Aorta (tissue), 5 donors: ENCODE results near the gene RAB3A. TPM values are rescaled to one million over a fixed set of nuclear protein-coding genes. Genes with fewer than 3 reads are reported as not detected.

Experiments used
- ATAC-seq: fragments of 200-7000 bp; cut with Tn5 transposase; one replicate; pipeline ENCODE4 v1.9.1; 2022; ENCODE audit warnings: moderate library complexity; ENCODE audit not compliant: low FRiP score
- DNase-seq, 2 donors: peaks; one replicate each; pipeline ENCODE4 v3.0.0-alpha.2; 2020
- H3K27ac ChIP-seq, 2 donors: one replicate each; pipeline ENCODE4 v1.5.1; 2013; ENCODE audit warnings: low read length in 2 of 2, mild to moderate bottlenecking in 2 of 2, moderate library complexity in 2 of 2, control low read depth in 1 of 2, inconsistent platforms in 1 of 2, low read depth in 1 of 2
- H3K27me3 ChIP-seq, 2 donors: one replicate each; pipeline ENCODE4 v1.6.1; 2013; ENCODE audit warnings: control low read depth in 1 of 2, low read length in 1 of 2, mild to moderate bottlenecking in 1 of 2, moderate library complexity in 1 of 2; ENCODE audit not compliant: insufficient read depth in 2 of 2, control insufficient read depth in 1 of 2
- H3K36me3 ChIP-seq, 2 donors: one replicate each; pipeline ENCODE4 v1.6.1; 2013; ENCODE audit warnings: control low read depth in 1 of 2, low read length in 1 of 2, mild to moderate bottlenecking in 1 of 2; ENCODE audit not compliant: insufficient read depth in 2 of 2, control insufficient read depth in 1 of 2
- H3K4me1 ChIP-seq, 2 donors: one replicate each; pipeline ENCODE4 v1.6.1; 2013; ENCODE audit warnings: low read length in 2 of 2, control low read depth in 1 of 2, mild to moderate bottlenecking in 1 of 2, moderate library complexity in 1 of 2; ENCODE audit not compliant: insufficient read depth in 2 of 2, control insufficient read depth in 1 of 2
- H3K4me3 ChIP-seq, 2 donors: one replicate each; pipeline ENCODE4 v1.5.1; 2013; ENCODE audit warnings: low read length in 2 of 2, control low read depth in 1 of 2, mild to moderate bottlenecking in 1 of 2
- H3K9me3 ChIP-seq: one replicate; pipeline ENCODE4 v1.6.1; 2013; ENCODE audit warnings: mild to moderate bottlenecking, low read length; ENCODE audit not compliant: control insufficient read depth
- WGBS, 2 donors: extraction: QIAGEN DNeasy Blood & Tissue Kit; methylation state at CpG; one replicate each; pipeline ENCODE4 v1.1.7; 2013; 5-methylcytosine and 5-hydroxymethylcytosine counted together
- intact Hi-C, 2 donors: fragments of 100-400 bp; cut with DNase I; formaldehyde crosslinking; loops; one replicate each; pipeline versions ENCODE4 v1.14.2 to v1.15.0; 2022
- long read RNA-seq, 2 donors: library from polyadenylated mRNA; unstranded; transcript quantifications; one replicate each; pipeline ENCODE4 v2.0.0, GENCODE V29; 2020 to 2021
- polyA plus RNA-seq, 2 donors: library from polyadenylated mRNA; stranded (reverse); fragments of 200-250 nt; gene quantifications; one replicate each; pipeline ENCODE4 v1.2.3, GENCODE V29; 2013
- total RNA-seq, 2 donors: library from RNA; stranded (reverse); fragmentation: NEBNext Ultra II Directional; extraction: Animal tissue kit (Norgen Biotek cat#: 25700); gene quantifications; one replicate each; pipeline ENCODE4 v1.2.1, GENCODE V29; 2021
- donor health status: healthy with polysubstance abuse.
- donor health status: Bipolar disorder and iron deficiency.
- donor health status: DM: no; HTN: no; CAD: no.
- donor health status: DM: no; HTN: no; CAD: no.
- donor health status: DM: yes; HTN: yes; CAD: no.

Gene RAB3A, protein sequence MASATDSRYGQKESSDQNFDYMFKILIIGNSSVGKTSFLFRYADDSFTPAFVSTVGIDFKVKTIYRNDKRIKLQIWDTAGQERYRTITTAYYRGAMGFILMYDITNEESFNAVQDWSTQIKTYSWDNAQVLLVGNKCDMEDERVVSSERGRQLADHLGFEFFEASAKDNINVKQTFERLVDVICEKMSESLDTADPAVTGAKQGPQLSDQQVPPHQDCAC
- 1 to 10 TPM; 3.4 to 3.8 TPM for total RNA-seq
- polyA plus RNA-seq = 1 to 10 TPM; 2.1 to 2.6 TPM
- long read RNA-seq, donor 1 = 0 reads
- long read RNA-seq, donor 2 = 0 reads

GRCh38 chr19:18203863-18204393 lies at the start of gene RAB3A:
Gene RAB3A (minus strand): TSS chr19:18204042. CDS start chr19:18202740, 1,302 bp downstream.
- DNase-seq = peak; percentile 100
- intact Hi-C loops = loop anchor here in 1 of 2 donors (1.0 to 10.0 kb wide), 2 partner anchors 11 to 211 kb away; partner anchors contain the start of genes MPV17L2 and SSBP4
- 0 to 1% methylated on average over 45 to 50 of the region's 50 CpGs for WGBS, 2 donors
- no peaks in the 10 kb centered on the region for H3K36me3 ChIP-seq
- peak within 1 kb of the TSS; percentile 41 to 66 for H3K4me3 ChIP-seq
- H3K27ac ChIP-seq = peak within 1 kb of the TSS; percentile 72 to 87
- no peaks in the 10 kb centered on the region for H3K9me3 ChIP-seq
- H3K27me3 ChIP-seq = no peaks in the 10 kb centered on the region
- peaks cover 0 to 3% of the 10 kb centered on the region in 2 donors for H3K4me1 ChIP-seq
- peak; percentile 98 for ATAC-seq

DNA sequence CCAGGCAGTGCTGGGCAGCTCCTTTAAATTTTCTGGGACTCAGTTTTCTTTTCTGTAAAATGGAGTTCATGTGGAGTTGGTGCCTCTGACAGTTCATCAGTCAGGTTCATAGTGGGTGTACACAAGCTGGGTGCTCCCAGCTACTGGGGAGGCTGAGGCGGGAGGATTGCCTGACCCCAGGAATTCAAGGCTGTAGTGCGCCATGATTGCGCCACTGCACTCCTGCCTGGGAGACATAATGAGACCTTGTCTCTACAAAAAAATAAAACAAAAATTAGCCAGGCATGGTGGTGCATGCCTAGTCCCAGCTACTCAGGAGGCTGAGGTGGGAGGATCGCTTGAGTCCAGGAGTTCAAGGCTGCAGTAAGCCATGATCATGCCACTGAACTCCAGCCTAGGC lies 49.3 kb upstream of the RAB3A start:
- peaks cover 0 to 4% of the 10 kb centered on the region in 2 donors for H3K36me3 ChIP-seq
- ATAC-seq (no peak), DNase-seq (no peak)
- H3K4me1 ChIP-seq = no peaks in the 10 kb centered on the region
- no peak overlapping the region for H3K4me3 ChIP-seq
- no peaks in the 10 kb centered on the region for H3K27me3 ChIP-seq
- WGBS, 2 donors = 86% methylated on average over 4 of the region's 4 CpGs
- intact Hi-C loops = loop anchor here (5.0 to 10.0 kb wide), 3 partner anchors 46 to 162 kb away; partner anchors contain the start of genes MPV17L2 (in 2 of the 2) and SSBP4 (in 1 of the 2)
- H3K27ac ChIP-seq = no peak overlapping the region
- H3K9me3 ChIP-seq = no peaks in the 10 kb centered on the region

- Histone ChIP-seq H3K4me3 (no peak overlapping the region), H3K36me3 (peaks cover 0 to 1% of the 10 kb centered on the region in 2 donors), H3K27me3 (no peaks in the 10 kb centered on the region), H3K4me1 (no peaks in the 10 kb centered on the region), H3K27ac (no peak overlapping the region), H3K9me3 (no peaks in the 10 kb centered on the region)
- DNase-seq (no peak), ATAC-seq (no peak)
- WGBS, 2 donors = 73 to 77% methylated on average over 7 of the region's 7 CpGs
- intact Hi-C loops = loop anchor here (5.0 to 10.0 kb wide), 3 partner anchors 45 to 162 kb away; partner anchors contain the start of genes MPV17L2 (in 2 of the 2) and SSBP4 (in 1 of the 2)
These were observed 48.5 kb upstream of the RAB3A start for GRCh38 chr19:18252370-18252717.

DNA sequence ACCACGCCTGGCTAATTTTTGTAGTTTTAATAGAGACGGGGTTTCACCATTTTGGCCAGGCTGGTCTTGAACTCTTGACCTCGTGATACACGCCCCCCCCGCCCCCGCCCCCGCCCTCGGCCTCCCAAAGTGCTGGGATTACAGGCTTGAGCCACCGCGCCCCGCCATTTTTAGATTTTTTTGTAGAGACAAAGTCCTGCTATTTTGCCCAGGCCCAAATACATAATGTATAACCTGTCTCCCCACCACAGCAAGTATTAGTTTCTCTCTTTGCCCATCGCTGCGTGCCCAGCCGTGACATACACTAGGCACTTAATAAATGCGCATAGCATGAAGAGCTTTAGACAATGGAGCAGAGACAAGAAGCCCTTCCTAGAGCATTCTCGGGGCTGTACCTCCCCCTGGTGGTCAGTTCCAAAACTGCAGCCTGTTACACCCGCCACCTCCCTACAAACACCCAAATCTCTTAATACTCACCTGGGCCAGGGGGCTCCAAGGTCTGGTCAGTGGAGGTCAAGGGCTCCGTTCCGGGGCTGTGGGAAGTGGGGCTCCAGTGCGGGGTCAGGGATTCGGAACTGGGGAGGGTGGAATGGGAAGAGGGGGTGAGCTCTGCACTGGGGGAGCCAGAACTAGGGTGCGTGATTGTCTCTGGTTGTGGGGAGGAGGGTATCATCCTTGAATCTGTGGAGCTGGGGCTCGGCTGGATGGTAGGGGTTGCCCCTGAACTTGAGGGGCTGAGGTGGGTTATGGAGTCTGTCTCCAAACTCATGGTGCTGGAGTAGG lies 47.9 kb upstream of the RAB3A start:
- WGBS, 2 donors = 20% methylated on average over 23 of the region's 23 CpGs
- no peaks in the 10 kb centered on the region for H3K27me3 ChIP-seq
- intact Hi-C loops = loop anchor here (5.0 to 10.0 kb wide), 3 partner anchors 44 to 163 kb away; partner anchors contain the start of genes MPV17L2 (in 2 of the 2) and SSBP4 (in 1 of the 2)
- H3K36me3 ChIP-seq = no peaks in the 10 kb centered on the region
- H3K4me1 ChIP-seq = no peaks in the 10 kb centered on the region
- ATAC-seq (peak; percentile 80), DNase-seq (peak; percentile 76 to 91)
- no peak overlapping the region for H3K27ac ChIP-seq
- no peaks in the 10 kb centered on the region for H3K9me3 ChIP-seq
- no peak overlapping the region for H3K4me3 ChIP-seq

GRCh38 chr19:18249834-18250233 lies 46.0 kb upstream of the RAB3A start:
- no peaks in the 10 kb centered on the region for H3K27me3 ChIP-seq
- intact Hi-C loops = loop anchor here (5.0 to 10.0 kb wide), 3 partner anchors 43 to 165 kb away; partner anchors contain the start of genes MPV17L2 (in 2 of the 2) and SSBP4 (in 1 of the 2)
- H3K9me3 ChIP-seq = no peaks in the 10 kb centered on the region
- H3K27ac ChIP-seq = no peak overlapping the region
- H3K36me3 ChIP-seq = no peaks in the 10 kb centered on the region
- no peak overlapping the region for H3K4me3 ChIP-seq
- DNase-seq (no peak), ATAC-seq (no peak)
- H3K4me1 ChIP-seq = no peaks in the 10 kb centered on the region
- 93 to 96% methylated on average over 5 of the region's 5 CpGs for WGBS, 2 donors

GRCh38 chr19:18245297-18245696 lies 41.5 kb upstream of the RAB3A start:
- H3K27ac ChIP-seq = no peak overlapping the region
- ATAC-seq (no peak), DNase-seq (no peak)
- H3K36me3 ChIP-seq = no peaks in the 10 kb centered on the region
- intact Hi-C loops = no loop called here
- H3K27me3 ChIP-seq = no peaks in the 10 kb centered on the region
- H3K9me3 ChIP-seq = no peaks in the 10 kb centered on the region
- no peaks in the 10 kb centered on the region for H3K4me1 ChIP-seq
- 71 to 73% methylated on average over 7 of the region's 7 CpGs for WGBS, 2 donors
- H3K4me3 ChIP-seq = no peak overlapping the region

DNA sequence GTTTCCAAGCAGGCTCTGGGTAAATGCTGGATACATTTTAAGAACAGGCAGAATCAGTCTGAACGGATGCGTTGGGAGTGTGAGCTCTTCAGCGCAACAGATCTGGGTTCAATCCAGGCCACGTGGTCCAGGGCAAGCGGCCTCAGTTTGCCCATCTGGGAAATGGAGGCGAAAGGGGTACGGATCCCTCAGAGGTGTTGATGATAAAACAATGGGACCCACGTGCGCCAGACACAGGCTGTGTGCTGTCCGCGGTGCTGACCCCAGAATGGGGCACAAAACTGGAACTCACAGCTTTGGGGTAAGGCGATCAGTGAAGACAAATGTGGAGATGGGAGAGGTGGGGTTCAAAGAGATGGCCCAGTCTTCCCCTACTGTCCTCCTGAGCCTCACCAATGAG lies 35.5 kb upstream of the RAB3A start:
- 29 to 30% methylated on average over 12 of the region's 12 CpGs for WGBS, 2 donors
- no peaks in the 10 kb centered on the region for H3K9me3 ChIP-seq
- no peak for ATAC-seq

DNA sequence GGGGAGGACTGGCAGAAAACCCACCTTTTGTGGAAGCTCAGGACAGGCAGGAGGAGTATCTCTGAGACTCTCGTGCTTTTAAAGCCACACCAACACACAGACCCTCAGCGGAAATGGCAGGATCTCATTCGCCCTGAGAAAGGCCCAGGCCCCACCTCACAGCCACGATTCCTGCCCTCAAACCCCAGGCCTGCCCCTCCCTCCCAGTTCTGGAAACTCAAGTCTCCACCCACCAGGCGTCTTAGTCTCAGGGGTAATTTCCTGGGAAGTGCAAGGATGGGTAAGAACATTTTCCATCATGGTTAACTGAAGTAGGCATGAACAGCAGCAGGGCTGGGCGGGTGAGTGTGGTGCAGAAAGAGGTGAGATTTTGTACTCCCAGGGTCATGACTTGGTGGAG lies 30.4 kb upstream of the RAB3A start:
- H3K4me3 ChIP-seq = no peak overlapping the region
- intact Hi-C loops = no loop called here
- DNase-seq (no peak), ATAC-seq (no peak)
- H3K4me1 ChIP-seq = no peaks in the 10 kb centered on the region
- peaks cover 8% of the 10 kb centered on the region for H3K9me3 ChIP-seq
- H3K36me3 ChIP-seq = no peaks in the 10 kb centered on the region
- 25 to 38% methylated on average over 6 of the region's 6 CpGs for WGBS, 2 donors
- H3K27me3 ChIP-seq = no peaks in the 10 kb centered on the region
- no peak overlapping the region for H3K27ac ChIP-seq

More for the DNA sequence above, 35.5 kb upstream of the RAB3A start:
- intact Hi-C loops = no loop called here
- no peak overlapping the region for H3K4me3 ChIP-seq
- H3K27me3 ChIP-seq = no peaks in the 10 kb centered on the region
- no peak for DNase-seq
- H3K27ac ChIP-seq = no peak overlapping the region
- no peaks in the 10 kb centered on the region for H3K36me3 ChIP-seq
- no peaks in the 10 kb centered on the region for H3K4me1 ChIP-seq
